HG03442 (cell line): Measurements from ENCODE around the gene SCN2B.

Source experiments
- ATAC-seq: cut with Tn5 transposase; IDR thresholded peaks from one replicate; pipeline ENCODE4 v1.9.1; 2021; ENCODE audit warnings: mild to moderate bottlenecking, moderate library complexity; ENCODE audit not compliant: unreplicated experiment

The SCN2B gene

DNA sequence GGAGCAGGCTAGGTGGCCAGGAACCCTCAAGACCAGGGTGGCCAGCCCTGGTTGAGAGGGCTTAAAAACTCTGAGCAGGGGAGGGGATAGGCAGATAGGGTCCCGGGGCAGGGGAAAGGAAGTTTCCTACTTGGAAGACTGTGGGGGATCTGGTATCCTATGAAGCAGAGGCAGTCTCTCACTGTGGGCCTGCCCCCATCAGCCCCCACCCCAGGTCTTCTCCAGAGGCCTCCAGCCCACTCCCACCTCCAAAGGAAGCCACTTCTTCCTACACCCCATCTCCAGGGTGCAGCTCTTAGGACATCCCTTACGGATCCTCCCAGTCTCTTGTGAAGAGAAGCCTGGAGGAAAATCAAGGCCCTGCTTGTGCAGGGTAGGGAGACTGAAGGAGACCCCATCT, 40.1 kb downstream of the SCN2B start:
- ATAC-seq: no peak

DNA sequence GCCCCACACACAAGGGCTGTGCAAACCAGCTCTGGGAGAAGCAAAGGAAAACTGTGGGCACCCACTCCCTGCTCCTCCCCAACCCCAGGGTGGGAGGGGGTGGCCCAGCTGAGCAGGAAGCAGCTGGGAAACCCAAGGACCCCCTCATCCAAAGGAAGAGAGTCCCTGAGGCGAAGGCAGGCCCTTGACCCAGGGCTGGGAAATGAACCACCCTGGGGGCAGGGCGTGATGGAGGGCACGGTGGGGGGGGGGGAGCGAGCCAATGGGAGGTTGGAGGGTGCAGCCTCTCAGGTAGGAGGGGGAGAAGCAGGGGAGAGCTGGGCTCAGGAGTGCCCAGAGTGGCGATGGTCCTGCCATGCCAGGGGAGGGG, 40.7 kb downstream of the SCN2B start:
- no peak for ATAC-seq

DNA sequence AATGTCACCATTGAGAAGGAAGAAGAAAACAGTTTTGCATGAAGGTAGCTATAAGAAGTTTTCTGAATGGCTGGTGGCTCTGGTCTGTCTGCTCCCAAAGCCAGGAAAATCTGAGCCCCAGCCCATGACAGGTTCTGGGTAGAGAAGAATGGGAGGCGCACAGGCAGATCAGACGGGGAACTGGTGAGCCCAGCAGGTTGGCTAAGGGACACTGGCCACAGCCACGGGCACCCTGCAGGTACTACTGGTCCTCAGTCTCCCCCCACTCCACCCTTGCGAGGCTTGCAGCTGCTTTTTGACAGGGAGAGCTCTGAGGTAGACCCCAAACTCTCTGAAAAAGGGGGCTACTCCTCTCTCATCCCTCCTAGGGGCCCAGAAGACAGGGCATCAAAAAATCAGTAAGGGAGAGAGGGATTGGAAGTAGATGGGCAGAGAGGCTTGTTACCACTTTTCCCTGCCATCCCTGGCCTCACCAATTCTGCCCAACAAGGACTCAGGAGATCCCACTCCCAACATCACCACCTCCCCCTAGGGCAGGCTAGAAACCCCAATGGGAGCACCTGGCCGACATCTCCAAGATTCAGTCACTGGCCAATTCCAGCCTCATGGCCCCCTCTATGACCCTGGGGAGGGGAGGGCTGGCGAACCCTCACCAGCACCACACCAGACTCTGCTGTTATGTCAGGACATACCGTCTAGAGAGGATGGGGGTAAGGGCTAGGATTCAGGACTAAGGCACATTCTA, 41.2 kb downstream of the SCN2B start:
- ATAC-seq: no peak

DNA sequence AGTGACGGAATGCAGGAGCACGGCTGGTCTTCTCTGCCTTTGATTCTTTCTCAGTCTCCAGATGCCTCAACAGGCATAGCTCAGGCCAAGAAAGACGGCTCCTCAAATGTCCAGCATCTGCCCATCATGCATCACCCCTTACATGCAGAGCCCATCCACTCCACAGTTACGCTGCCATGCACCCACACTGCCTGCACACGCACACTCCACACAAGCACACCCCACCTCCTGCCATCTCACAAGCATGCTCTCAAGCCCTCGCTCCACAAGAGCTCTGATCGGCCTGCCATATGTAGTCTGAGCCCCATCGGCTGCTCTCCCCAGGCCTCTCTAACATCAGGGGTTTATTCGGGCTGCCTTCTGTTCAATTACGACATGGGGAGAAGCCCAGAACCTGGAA, 42.6 kb downstream of the SCN2B start:
- no peak for ATAC-seq

DNA sequence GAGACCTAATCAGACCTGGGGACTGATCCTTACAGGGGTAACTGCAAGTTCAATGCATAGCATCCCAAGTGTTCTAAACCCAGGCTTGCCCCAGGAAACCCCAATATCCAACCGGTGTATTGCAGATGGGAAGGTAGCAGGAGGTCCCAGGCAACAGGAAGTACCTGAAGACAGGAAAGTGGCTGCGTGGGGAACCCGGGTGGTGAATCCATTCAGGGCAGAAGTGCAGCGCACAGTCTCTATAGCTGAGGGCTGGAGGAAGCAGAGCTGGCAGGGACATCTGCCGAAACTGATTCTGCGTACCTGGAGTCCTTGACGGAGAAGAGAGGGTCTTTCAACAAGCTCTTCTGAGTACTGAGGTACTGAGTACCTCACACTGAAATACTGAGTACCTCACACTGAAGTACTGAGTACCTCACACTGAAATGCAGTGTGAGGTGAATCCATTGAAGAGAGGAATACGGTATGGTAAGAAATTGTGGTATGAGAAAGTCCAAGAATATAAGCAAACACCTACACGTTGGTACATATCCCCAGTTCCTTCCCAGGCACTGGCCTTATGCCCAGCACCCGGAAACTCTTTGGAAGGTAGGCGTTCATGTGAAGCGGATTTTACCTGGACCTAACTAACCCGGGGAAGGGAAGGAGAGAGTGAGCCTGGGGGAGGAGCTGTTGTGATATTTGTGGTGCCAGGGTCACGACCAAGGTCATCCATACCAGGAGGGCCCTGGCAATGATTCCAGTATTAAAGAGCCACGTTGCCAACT, 43.9 kb downstream of the SCN2B start:
- no peak for ATAC-seq

DNA sequence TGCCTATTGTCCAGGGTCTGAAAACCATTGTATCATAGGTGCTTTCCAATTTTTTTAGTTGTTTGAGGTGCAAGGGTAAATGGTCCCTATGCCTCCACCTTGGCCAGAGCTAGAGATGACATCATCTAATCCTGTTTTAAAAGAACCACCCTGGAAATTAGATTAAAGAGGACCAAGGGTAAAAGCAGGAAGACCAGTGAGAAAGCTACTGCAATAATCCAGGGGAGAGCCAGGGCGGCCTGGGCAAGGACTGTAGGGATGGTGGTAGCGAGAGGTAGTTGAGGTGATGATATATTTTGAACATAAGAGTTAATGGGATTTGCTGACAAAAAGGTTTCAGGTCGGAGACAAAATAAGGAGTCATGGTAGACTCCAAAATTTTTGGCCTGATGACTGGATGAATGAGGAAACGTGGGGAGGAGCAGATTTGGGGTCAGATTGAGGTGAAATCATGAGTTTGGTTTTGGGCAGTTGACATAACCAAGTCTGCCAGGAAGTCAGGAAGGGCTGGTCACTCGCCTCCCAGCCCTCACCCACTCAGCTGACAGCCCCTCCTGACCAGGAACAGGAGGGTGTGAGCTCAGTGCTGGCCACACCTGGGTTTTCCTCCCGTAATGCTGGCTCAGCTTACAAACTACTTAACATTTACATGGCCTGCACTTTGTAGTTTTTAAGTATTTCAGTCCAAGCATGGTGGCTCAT, 46.8 kb downstream of the SCN2B start:
- ATAC-seq: no peak

DNA sequence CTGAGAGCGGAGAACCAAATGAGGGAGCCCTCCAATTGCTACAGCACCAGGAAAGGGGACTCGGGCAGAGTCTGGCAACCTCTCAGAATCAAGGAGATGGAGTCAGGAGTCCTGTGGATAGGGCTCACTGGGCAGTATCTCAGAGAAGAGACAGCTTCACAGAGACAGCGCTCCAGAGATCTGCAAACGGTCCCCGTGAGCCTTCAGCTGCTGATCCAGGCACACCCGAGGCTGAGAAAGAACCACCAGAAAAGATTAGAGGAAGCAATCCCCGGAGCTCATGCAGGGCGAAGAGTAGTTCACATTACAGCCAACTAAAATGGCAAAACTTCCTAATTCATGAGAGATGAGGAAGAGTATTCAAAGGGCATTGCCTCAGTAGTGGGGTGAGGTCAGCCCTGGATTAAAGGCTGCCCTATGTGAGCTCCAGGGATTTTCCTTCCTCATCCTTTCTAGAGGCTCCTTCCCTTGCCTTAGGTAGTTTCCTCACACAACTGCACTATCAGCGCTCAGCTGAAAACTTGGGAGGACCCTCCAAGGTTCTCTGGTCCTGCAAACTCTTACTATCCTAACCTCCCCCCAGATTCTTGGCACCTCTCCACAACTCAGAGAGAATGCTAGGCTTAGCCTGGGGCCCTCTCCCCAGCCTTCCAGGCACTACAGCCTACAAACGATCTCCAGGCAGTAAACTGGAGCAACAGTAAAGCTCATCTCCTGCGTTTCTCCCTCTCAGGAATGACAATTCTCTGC, 47.5 kb downstream of the SCN2B start:
- no peak for ATAC-seq

DNA sequence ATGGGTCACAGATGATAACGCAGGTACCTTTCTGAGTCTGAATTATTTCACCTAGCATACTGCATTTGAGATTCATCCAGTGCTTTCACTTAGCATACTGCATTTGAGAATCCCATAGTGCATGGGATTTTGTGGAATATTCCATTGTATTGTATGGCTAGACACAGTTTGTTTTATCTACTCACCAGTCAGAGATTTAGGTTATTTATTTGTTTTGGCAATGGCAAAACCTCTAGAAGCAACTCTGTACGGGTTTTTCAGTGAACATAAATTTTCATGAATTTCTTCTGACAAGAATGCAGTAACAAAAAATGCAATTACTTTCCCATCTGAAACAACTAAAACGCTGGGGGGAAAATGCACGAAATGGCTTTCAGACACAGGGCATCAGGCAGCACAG, 48.1 kb downstream of the SCN2B start:
- no peak for ATAC-seq

DNA sequence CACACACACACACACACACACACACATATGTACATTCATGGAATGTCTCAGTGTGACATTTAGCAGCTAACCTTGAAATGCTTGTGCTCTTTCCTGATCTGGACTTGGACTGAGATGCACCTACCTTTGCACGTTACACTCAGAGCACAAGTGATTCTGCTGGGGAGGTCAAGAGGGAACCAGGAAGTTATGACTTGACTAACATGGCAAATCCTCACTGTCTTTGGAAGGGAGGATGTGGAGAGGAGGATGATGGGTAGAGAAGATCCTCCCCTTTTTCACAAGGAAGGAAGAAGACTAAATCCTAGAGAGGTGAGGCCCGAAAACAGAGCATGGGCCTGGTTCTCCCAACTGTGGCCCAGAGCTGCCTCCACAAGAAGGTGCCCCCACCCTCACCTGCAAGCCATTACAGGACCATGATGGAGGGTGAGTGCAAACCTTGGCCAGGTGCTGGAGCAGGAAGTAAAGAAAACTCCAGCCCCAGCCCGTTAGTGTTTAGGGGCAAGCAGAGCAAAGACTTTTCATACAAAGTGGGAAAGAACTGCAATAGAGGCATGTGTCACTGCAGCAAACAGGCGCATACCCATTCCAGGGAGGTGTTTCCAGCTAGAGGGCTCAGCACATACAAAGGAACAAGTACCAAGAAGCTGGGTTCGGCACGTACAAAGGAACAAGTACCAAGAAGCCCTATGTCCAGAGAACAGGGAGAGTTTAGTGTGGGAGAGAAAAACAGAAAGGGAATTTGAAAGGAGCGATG, 50.2 kb downstream of the SCN2B start:
- ATAC-seq: no peak

DNA sequence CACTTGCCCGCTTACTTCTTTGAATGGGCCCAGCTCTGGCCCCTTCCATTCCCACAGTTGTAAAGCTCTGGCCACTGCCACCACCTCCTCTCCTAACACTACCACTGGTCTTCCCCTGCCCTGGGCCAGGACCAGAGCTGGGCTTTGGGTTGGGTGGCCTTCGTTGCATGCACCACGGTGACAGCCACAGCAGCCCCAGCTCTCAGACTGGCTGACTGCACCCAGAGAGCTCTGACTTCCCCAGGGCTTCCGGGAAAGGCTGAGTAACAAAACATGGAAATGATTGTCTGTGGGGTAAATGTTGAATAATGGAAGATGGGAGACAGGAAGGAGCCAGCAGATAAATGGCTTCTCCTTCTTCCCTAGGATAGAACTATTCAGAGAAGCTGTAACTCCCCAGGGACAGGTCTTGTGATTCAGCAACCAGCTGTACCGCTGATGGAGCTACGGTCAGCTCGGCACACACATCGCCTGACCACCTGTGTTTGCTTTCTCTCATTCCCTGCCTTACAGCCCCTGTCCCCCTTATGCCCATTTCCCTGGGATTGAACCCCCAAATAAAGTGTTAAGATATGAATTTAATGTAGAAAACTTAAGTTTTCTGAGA, 51.4 kb downstream of the SCN2B start:
- ATAC-seq: no peak

DNA sequence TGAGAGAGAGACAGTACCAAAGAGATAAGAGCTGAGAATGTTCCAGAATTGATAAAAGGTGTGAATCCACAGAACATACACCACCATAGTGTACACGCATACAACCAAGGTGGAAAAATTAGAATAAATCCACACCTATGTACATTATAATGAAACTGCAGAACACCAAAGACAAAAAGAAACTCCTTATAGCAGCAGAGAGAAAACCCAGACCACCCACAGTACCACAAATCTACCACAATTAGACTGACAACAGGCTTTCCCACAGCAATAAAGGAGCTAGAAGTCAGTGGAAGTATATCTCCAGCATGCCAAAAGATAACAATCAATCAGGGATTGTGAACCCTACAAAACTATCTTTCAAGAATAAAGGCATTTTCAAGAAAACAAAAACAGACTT, 55.6 kb downstream of the SCN2B start:
- no peak for ATAC-seq

DNA sequence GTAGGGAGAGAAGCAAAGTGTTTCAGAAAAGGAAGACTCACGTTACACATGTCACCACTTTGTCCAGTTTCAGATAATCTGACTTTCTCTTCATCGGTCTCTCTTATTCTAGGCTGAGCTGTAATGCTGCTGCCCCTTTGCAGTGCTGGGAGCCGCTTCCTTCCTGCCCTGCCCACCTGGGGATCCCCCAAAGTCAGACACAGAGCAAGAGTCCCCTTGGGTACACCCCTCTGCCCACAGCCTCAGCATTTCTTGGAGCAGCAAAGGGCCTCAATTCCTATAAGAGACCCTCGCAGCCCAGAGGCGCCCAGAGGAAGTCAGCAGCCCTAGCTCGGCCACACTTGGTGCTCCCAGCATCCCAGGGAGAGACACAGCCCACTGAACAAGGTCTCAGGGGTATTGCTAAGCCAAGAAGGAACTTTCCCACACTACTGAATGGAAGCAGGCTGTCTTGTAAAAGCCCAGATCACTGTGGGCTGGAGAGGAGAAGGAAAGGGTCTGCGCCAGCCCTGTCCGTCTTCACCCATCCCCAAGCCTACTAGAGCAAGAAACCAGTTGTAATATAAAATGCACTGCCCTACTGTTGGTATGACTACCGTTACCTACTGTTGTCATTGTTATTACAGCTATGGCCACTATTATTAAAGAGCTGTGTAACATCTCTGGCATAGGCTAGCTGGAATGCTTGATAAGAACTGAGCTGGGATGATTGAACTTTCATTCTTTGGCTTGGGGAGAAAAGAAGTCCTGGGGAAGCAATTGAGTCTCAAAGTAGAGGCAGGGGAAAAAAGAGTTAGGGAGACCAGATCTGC, 58.4 kb downstream of the SCN2B start:
- no peak for ATAC-seq

DNA sequence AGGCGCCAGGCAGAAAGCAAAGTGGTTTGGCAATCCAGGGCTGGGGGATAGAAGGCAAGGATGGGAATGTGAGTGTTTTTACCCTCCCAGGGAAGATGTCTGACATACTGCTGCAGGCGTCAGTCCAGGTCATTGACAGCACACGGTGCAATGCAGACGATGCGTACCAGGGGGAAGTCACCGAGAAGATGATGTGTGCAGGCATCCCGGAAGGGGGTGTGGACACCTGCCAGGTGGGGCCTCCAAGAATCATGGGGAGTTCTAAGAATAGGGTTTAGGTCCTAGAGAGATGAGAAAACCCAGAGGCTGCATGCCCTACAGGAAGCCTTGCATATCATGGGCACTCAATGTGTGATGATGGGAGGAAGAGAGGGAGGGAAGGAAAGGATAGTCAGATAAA, 61.4 kb downstream of the SCN2B start:
- ATAC-seq: no peak

DNA sequence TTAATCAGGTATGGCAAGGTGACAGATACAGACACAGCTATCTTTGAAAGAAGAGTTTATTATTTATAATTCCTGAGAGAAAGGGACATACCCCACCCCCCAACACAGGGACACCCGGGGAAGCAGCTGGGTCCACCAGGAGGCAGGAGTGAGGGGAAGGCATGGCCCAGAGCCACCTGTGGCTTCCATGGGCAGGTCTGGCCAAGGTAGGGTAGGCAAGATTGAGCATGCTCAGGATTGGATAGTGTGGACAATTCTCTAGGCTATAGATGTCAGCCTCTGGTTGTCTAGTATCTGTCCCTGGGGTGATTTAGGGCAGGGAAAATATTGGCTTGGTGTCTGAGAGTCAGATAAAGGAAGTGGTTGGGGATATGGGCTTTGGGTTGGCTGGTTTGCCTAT, 62.2 kb downstream of the SCN2B start:
- no peak for ATAC-seq

DNA sequence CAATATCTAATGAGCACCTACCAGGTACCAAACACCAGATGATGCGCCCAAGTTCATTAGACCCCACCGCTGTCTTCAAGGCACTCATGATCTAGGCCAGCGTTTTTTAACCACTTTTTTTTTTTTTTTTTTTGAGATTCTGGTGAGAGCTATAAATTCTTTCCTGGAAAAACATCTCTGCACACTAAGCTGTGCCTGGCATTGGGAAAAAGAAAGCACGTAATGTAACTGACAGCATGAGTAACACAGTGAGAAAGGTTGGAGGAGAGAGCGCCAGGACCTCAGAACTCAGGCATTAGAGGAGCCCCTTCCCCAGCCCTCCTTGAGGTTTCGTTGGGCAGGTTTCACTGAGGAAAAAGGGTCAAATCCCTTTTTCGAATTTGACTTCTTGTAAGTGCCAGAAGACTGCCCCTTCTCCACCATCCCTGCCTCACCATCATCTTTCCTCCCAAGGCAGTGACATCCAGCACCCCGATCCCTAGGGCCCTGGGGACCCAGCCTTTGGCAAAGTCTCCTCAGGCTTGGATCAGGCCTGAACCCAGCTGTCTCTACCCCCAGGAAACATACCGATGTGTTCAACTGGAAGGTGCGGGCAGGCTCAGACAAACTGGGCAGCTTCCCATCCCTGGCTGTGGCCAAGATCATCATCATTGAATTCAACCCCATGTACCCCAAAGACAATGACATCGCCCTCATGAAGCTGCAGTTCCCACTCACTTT, 63.6 kb downstream of the SCN2B start:
- no peak for ATAC-seq
